ENCODE measurements around the gene TMC3.

Gene TMC3

GRCh38 chr15:81378443-81378842, 4.4 kb upstream of the TMC3 start:
- Histone ChIP-seq H3K79me2 (no peaks in the 10 kb centered on the region), H3K27me3 (ENCODE audit: control insufficient read depth, insufficient read depth, low read length) (no peaks in the 10 kb centered on the region), H3K4me3 (ENCODE audit: low read depth, low read length) (no peak overlapping the region), H3K27ac (no peak overlapping the region), H3K4me1 (peaks cover 6% of the 10 kb centered on the region), H3K9me3 (ENCODE audit: control insufficient read depth, low read length) (no peaks in the 10 kb centered on the region), H3K9ac (no peak overlapping the region), H2AFZ (no peak overlapping the region), H3K36me3 (ENCODE audit: control insufficient read depth, insufficient read depth, low read length) (no peaks in the 10 kb centered on the region), H3K4me2 (ENCODE audit: low read length) (no peak overlapping the region)
- no peak for TF ChIP-seq CTCF (IDR thresholded peaks at IDR 0.05)

GRCh38 chr15:81377871-81378270, 3.9 kb upstream of the TMC3 start:
- H3K79me2 ChIP-seq = no peaks in the 10 kb centered on the region
- H3K4me3 ChIP-seq (ENCODE audit: low read depth, low read length) = no peak overlapping the region
- no peaks in the 10 kb centered on the region for H3K9me3 ChIP-seq (ENCODE audit: control insufficient read depth, low read length)
- H3K4me2 ChIP-seq (ENCODE audit: low read length) = no peak overlapping the region
- H3K27ac ChIP-seq = no peak overlapping the region
- H3K9ac ChIP-seq = no peak overlapping the region
- H2AFZ ChIP-seq = no peak overlapping the region
- no peaks in the 10 kb centered on the region for H3K36me3 ChIP-seq (ENCODE audit: control insufficient read depth, insufficient read depth, low read length)
- TF ChIP-seq CTCF (IDR thresholded peaks at IDR 0.05) = no peak
- peaks cover 6% of the 10 kb centered on the region for H3K4me1 ChIP-seq
- no peaks in the 10 kb centered on the region for H3K27me3 ChIP-seq (ENCODE audit: control insufficient read depth, insufficient read depth, low read length)

- Histone ChIP-seq H3K4me1 (peaks cover 12% of the 10 kb centered on the region), H3K27ac (no peak overlapping the region), H2AFZ (no peak overlapping the region), H3K9ac (no peak overlapping the region), H3K36me3 (ENCODE audit: control insufficient read depth, insufficient read depth, low read length) (no peaks in the 10 kb centered on the region), H3K27me3 (ENCODE audit: control insufficient read depth, insufficient read depth, low read length) (no peaks in the 10 kb centered on the region), H3K4me3 (ENCODE audit: low read depth, low read length) (no peak overlapping the region), H3K4me2 (ENCODE audit: low read length) (no peak overlapping the region), H3K79me2 (no peaks in the 10 kb centered on the region), H3K9me3 (ENCODE audit: control insufficient read depth, low read length) (no peaks in the 10 kb centered on the region)
- TF ChIP-seq CTCF (IDR thresholded peaks at IDR 0.05) = no peak
Measured at GRCh38 chr15:81376231-81376630, 2.2 kb upstream of the TMC3 start.

GRCh38 chr15:81375461-81375860, 1.4 kb upstream of the TMC3 start:
- no peak overlapping the region for H3K27ac ChIP-seq
- peaks cover 14% of the 10 kb centered on the region for H3K4me1 ChIP-seq
- no peak overlapping the region for H3K4me3 ChIP-seq (ENCODE audit: low read depth, low read length)
- no peak overlapping the region for H3K4me2 ChIP-seq (ENCODE audit: low read length)
- TF ChIP-seq CTCF (IDR thresholded peaks at IDR 0.05) = no peak
- H3K9ac ChIP-seq = no peak overlapping the region
- H3K36me3 ChIP-seq (ENCODE audit: control insufficient read depth, insufficient read depth, low read length) = no peaks in the 10 kb centered on the region
- no peaks in the 10 kb centered on the region for H3K9me3 ChIP-seq (ENCODE audit: control insufficient read depth, low read length)
- H3K79me2 ChIP-seq = no peaks in the 10 kb centered on the region
- H3K27me3 ChIP-seq (ENCODE audit: control insufficient read depth, insufficient read depth, low read length) = no peaks in the 10 kb centered on the region
- H2AFZ ChIP-seq = no peak overlapping the region

GRCh38 chr15:81373176-81373575, 837 bp downstream of the TMC3 start:
- Histone ChIP-seq H3K36me3 (ENCODE audit: control insufficient read depth, insufficient read depth, low read length) (no peaks in the 10 kb centered on the region), H3K4me1 (peaks cover 16% of the 10 kb centered on the region), H3K4me3 (ENCODE audit: low read depth, low read length) (peak overlapping the region; percentile 70), H3K4me2 (ENCODE audit: low read length) (peak overlapping the region; percentile 73), H3K9ac (no peak overlapping the region), H3K27me3 (ENCODE audit: control insufficient read depth, insufficient read depth, low read length) (no peaks in the 10 kb centered on the region), H3K9me3 (ENCODE audit: control insufficient read depth, low read length) (no peaks in the 10 kb centered on the region), H2AFZ (no peak overlapping the region), H3K27ac (peak overlapping the region; percentile 81), H3K79me2 (no peaks in the 10 kb centered on the region)
- TF ChIP-seq CTCF (IDR thresholded peaks at IDR 0.05) = no peak
